Adipocyte (in vitro differentiated cells): ENCODE results near the gene C3orf20.

Experiments used
- DNase-seq: peaks from one replicate; pipeline ENCODE4 v3.0.0-alpha.2; 2015; ENCODE audit warnings: low read depth
- H3K27me3 ChIP-seq: replicated peaks from 2 replicates; pipeline ENCODE4 v1.7.0; 2013; ENCODE audit warnings: mild to moderate bottlenecking, low read length, moderate library complexity; ENCODE audit not compliant: control insufficient read depth, insufficient read depth
- H3K36me3 ChIP-seq: 2 replicates; pipeline ENCODE4 v1.7.0; 2013; ENCODE audit warnings: low read length, mild to moderate bottlenecking, moderate library complexity; ENCODE audit not compliant: control insufficient read depth, insufficient read depth, severe bottlenecking
- H3K4me1 ChIP-seq: 2 replicates; pipeline ENCODE4 v1.7.0; 2013; ENCODE audit warnings: mild to moderate bottlenecking, low read length, moderate library complexity; ENCODE audit not compliant: control insufficient read depth, insufficient read depth
- H3K4me3 ChIP-seq: 2 replicates; pipeline ENCODE4 v1.7.0; 2013; ENCODE audit warnings: mild to moderate bottlenecking, low read length, moderate library complexity
- H3K9ac ChIP-seq: 2 replicates; pipeline ENCODE4 v1.7.0; 2013; ENCODE audit warnings: mild to moderate bottlenecking, low read length, moderate library complexity
- H3K9me3 ChIP-seq: 2 replicates; pipeline ENCODE4 v1.7.0; 2013; ENCODE audit warnings: mild to moderate bottlenecking, low read length, moderate library complexity; ENCODE audit not compliant: control insufficient read depth

The C3orf20 gene

GRCh38 chr3:14680716-14681115 is 5.8 kb downstream of the C3orf20 start:
- Histone ChIP-seq H3K27me3 (no peaks in the 10 kb centered on the region), H3K9ac (no peak overlapping the region), H3K36me3 (no peaks in the 10 kb centered on the region), H3K4me3 (no peak overlapping the region), H3K4me1 (peaks cover 21% of the 10 kb centered on the region), H3K9me3 (no peaks in the 10 kb centered on the region)
- DNase-seq, result no peak

- peaks cover 11% of the 10 kb centered on the region for H3K27me3 ChIP-seq
- H3K4me3 ChIP-seq, result no peak overlapping the region
- H3K9me3 ChIP-seq, result no peaks in the 10 kb centered on the region
- H3K4me1 ChIP-seq, result no peaks in the 10 kb centered on the region
- H3K36me3 ChIP-seq, result no peaks in the 10 kb centered on the region
- DNase-seq, result no peak
- no peak overlapping the region for H3K9ac ChIP-seq
Observed at GRCh38 chr3:14684447-14684846, 9.5 kb downstream of the C3orf20 start.

DNA sequence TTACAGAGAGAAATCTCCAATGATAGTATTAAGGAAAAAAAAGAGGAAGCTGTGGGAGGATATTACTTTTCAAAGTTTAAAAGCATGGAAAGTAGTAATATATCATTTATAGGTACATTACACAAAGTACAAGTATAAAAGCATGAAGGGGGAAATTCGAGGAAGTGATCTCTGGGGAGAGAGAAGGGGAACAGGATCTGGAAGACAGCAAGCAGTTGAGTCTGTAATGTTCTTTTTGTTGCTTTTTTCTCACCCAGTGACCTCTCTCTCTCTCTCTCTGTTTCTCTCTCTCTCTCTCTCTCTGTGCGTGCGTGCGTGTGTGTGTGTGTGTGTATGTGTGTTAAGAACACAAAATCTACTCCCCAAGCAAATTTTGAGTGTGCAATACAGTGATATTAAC is 10.2 kb downstream of the C3orf20 start:
- DNase-seq, result no peak
- H3K36me3 ChIP-seq, result no peaks in the 10 kb centered on the region
- peaks cover 11% of the 10 kb centered on the region for H3K27me3 ChIP-seq
- H3K9ac ChIP-seq, result no peak overlapping the region
- H3K4me1 ChIP-seq, result no peaks in the 10 kb centered on the region
- H3K9me3 ChIP-seq, result no peaks in the 10 kb centered on the region
- no peak overlapping the region for H3K4me3 ChIP-seq

- Histone ChIP-seq H3K4me3 (no peak overlapping the region), H3K9me3 (no peaks in the 10 kb centered on the region), H3K36me3 (no peaks in the 10 kb centered on the region), H3K9ac (no peak overlapping the region), H3K4me1 (no peaks in the 10 kb centered on the region), H3K27me3 (peaks cover 19% of the 10 kb centered on the region)
- no peak for DNase-seq
Observed at GRCh38 chr3:14687360-14687759, 12.4 kb downstream of the C3orf20 start.

GRCh38 chr3:14688525-14688924 is 13.6 kb downstream of the C3orf20 start:
- H3K36me3 ChIP-seq, result no peaks in the 10 kb centered on the region
- peaks cover 19% of the 10 kb centered on the region for H3K27me3 ChIP-seq
- no peak overlapping the region for H3K4me3 ChIP-seq
- no peaks in the 10 kb centered on the region for H3K4me1 ChIP-seq
- DNase-seq, result no peak
- H3K9me3 ChIP-seq, result peaks cover 8% of the 10 kb centered on the region
- H3K9ac ChIP-seq, result no peak overlapping the region

DNA sequence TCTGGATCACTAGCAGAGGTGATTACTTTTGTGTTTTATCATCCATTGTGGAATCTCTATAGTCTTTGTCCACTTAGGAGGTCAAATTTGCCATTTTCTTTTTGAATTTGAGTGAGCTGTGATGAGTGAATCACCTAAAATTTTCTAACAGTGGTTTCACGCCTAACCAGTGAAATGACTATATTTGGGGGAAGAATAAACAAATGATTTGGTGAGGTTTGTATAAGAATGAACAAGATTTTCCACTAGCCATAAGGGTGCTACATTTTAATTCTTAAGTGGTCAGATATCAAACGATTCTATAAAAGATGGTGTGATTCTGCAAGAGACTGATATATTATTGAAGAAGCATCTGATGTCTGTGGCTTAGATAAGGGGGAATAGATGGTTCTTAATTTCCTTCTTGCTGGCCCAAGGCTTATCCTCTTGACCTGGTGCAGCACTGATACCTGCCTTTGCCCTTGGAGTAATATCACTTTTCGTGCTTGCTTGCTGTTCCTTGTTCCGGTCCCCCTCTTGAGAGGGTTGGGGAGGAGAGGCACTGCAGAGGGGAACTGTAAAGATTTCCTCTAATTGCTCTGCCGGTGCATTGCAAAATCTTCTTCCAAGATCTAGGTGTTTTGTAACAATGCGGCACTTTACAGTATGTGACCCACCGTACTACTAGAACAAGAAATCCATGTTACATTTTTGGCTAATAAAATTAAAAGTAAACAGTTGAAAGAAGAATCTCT is 14.5 kb downstream of the C3orf20 start:
- Histone ChIP-seq H3K4me1 (no peaks in the 10 kb centered on the region), H3K9ac (no peak overlapping the region), H3K9me3 (peaks cover 14% of the 10 kb centered on the region), H3K27me3 (peaks cover 19% of the 10 kb centered on the region), H3K4me3 (no peak overlapping the region), H3K36me3 (no peaks in the 10 kb centered on the region)
- DNase-seq, result no peak

DNA sequence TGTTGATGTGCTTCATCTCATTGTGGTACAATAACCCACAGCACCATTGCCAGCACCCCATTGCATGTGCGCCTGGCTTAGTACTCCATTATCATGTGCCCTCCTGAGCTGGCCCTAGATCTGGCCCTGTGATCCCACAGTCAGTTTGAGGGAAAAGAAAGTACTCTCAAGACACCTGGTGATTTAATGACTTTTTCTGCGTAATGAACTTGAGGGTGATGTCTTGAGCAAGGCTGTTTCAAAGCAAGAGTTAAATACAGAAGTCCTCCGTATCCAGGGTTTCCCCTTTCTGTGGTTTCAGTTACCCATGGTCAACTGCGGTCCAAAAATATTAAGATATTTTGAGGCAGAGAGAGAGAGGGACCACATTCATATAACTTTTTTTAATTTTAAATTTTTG is 16.3 kb downstream of the C3orf20 start:
- no peaks in the 10 kb centered on the region for H3K4me1 ChIP-seq
- peaks cover 14% of the 10 kb centered on the region for H3K9me3 ChIP-seq
- DNase-seq, result no peak

GRCh38 chr3:14691719-14692118 is 16.8 kb downstream of the C3orf20 start:
- no peaks in the 10 kb centered on the region for H3K36me3 ChIP-seq
- H3K9ac ChIP-seq, result no peak overlapping the region
- peaks cover 19% of the 10 kb centered on the region for H3K27me3 ChIP-seq
- no peak for DNase-seq
- H3K4me3 ChIP-seq, result no peak overlapping the region
- H3K4me1 ChIP-seq, result no peaks in the 10 kb centered on the region
- peaks cover 14% of the 10 kb centered on the region for H3K9me3 ChIP-seq

More for the DNA sequence above, 16.3 kb downstream of the C3orf20 start:
- Histone ChIP-seq H3K9ac (no peak overlapping the region), H3K27me3 (peaks cover 19% of the 10 kb centered on the region), H3K4me3 (no peak overlapping the region), H3K36me3 (no peaks in the 10 kb centered on the region)

- Histone ChIP-seq H3K4me3 (no peak overlapping the region), H3K4me1 (no peaks in the 10 kb centered on the region), H3K9me3 (peaks cover 4% of the 10 kb centered on the region), H3K36me3 (no peaks in the 10 kb centered on the region), H3K9ac (no peak overlapping the region), H3K27me3 (no peaks in the 10 kb centered on the region)
- no peak for DNase-seq
Observed at GRCh38 chr3:14698601-14699244, 23.8 kb downstream of the C3orf20 start.

DNA sequence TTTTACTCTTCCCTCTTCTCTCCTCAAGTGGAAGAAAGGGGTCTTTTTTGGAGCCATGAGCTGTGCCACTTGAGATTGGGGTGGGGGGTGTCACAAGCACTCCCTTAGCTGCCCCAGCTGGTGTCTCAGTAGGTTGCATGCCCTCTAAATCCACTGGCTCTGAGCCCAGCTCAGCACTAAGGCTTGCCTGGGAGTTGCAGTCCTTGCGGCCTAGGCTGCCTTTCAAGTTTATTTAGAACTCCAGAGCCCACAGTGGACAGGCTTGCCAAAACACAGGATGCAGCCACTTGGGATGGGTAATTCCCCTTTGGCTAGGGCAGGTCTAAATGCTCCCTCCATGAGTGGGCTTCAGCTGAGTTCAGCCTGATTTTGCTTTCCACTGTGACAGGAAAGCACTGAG is 24.7 kb downstream of the C3orf20 start:
- Histone ChIP-seq H3K4me3 (no peak overlapping the region), H3K9me3 (no peaks in the 10 kb centered on the region), H3K27me3 (peaks cover under 1% of the 10 kb centered on the region), H3K9ac (no peak overlapping the region), H3K36me3 (no peaks in the 10 kb centered on the region), H3K4me1 (no peaks in the 10 kb centered on the region)
- peak; percentile 11 for DNase-seq

- DNase-seq, result no peak
- Histone ChIP-seq H3K36me3 (no peaks in the 10 kb centered on the region), H3K9ac (no peak overlapping the region), H3K4me1 (no peaks in the 10 kb centered on the region), H3K27me3 (peaks cover 9% of the 10 kb centered on the region), H3K4me3 (no peak overlapping the region), H3K9me3 (no peaks in the 10 kb centered on the region)
Observed at GRCh38 chr3:14700891-14701290, 25.9 kb downstream of the C3orf20 start.
